ENCODE measurements around the gene NAV2.

Gene NAV2

GRCh38 chr11:19821412-19821875, 108.8 kb downstream of the NAV2 start:
- TF ChIP-seq, protein P1, sequence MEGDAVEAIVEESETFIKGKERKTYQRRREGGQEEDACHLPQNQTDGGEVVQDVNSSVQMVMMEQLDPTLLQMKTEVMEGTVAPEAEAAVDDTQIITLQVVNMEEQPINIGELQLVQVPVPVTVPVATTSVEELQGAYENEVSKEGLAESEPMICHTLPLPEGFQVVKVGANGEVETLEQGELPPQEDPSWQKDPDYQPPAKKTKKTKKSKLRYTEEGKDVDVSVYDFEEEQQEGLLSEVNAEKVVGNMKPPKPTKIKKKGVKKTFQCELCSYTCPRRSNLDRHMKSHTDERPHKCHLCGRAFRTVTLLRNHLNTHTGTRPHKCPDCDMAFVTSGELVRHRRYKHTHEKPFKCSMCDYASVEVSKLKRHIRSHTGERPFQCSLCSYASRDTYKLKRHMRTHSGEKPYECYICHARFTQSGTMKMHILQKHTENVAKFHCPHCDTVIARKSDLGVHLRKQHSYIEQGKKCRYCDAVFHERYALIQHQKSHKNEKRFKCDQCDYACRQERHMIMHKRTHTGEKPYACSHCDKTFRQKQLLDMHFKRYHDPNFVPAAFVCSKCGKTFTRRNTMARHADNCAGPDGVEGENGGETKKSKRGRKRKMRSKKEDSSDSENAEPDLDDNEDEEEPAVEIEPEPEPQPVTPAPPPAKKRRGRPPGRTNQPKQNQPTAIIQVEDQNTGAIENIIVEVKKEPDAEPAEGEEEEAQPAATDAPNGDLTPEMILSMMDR (IDR thresholded peaks at IDR 0.05; ENCODE audit: low read depth, low read length) = no peak
- DNase-seq (ENCODE audit: extremely low read depth, low read depth) = no peak

- no peak for DNase-seq (ENCODE audit: extremely low read depth, low read depth)
- TF ChIP-seq, protein P1 (IDR thresholded peaks at IDR 0.05; ENCODE audit: low read depth, low read length) = no peak
These were observed 109.4 kb downstream of the NAV2 start for GRCh38 chr11:19821993-19822392.

- DNase-seq (ENCODE audit: extremely low read depth, low read depth) = no peak
- TF ChIP-seq, protein P1 (IDR thresholded peaks at IDR 0.05; ENCODE audit: low read depth, low read length) = no peak
These were observed 109.9 kb downstream of the NAV2 start for GRCh38 chr11:19822531-19822930.

DNA sequence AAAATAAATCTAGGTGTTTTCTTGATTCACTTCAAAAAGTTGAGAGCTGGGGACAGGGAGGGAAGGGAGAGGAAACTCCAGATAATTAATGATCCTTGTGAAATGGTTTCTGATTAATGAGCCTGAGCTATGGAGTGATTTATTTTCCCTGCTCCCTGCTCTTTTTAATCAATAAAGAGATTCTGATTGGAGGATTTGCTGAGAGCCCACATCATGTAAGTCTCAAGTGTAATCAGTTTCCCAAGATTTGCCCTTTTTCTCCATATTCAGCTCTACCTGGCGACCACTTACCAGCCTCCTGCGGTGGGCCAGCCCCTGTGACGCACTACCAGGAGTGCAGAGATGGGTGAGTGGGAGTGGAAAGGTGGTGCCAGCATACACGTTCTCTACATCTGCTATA, 114.0 kb downstream of the NAV2 start:
- TF ChIP-seq, protein P1 (IDR thresholded peaks at IDR 0.05; ENCODE audit: low read depth, low read length) = no peak
- no peak for DNase-seq (ENCODE audit: extremely low read depth, low read depth)

- TF ChIP-seq, protein P1 (IDR thresholded peaks at IDR 0.05; ENCODE audit: low read depth, low read length) = no peak
- no peak for DNase-seq (ENCODE audit: extremely low read depth, low read depth)
These were observed 114.9 kb downstream of the NAV2 start for GRCh38 chr11:19827399-19828135.

- no peak for DNase-seq (ENCODE audit: extremely low read depth, low read depth)
- TF ChIP-seq, protein P1 (IDR thresholded peaks at IDR 0.05; ENCODE audit: low read depth, low read length) = no peak
These were observed 115.9 kb downstream of the NAV2 start for GRCh38 chr11:19828382-19829108.

Data from AG09319 (cell line).